Measurements from ENCODE around the gene SORBS2. TPM values are rescaled to one million over a fixed set of nuclear protein-coding genes. Genes with fewer than 3 reads are reported as not detected.

Gene SORBS2
- total RNA-seq, 4 donors from 2014 or later = 21.5 to 103 (median 64.8) TPM

- ATAC-seq (ENCODE audit: low FRiP score) = no peak
- no peak for DNase-seq (ENCODE audit: low spot score)
Measured at GRCh38 chr4:185535612-185536410, 276.2 kb downstream of the SORBS2 start.

More at GRCh38 chr4:185535612-185536410, 276.2 kb downstream of the SORBS2 start:
- TF ChIP-seq CTCF (IDR thresholded peaks at IDR 0.05) = no peak

Small RNA genes lying within 50 kb of the gene (small RNA-seq; reads per million reads assigned to genes)
- not detected for gene RF00019
